ENCODE data around the gene RAB44. TPM values are rescaled to one million over a fixed set of nuclear protein-coding genes. Genes with fewer than 3 reads are reported as not detected.

RAB44 gene
- total and polyA plus RNA-seq, 9 of the 15 experiments (the other 6 are each of a cell fraction or from before 2014, with no cell fraction given), result not detected

DNA sequence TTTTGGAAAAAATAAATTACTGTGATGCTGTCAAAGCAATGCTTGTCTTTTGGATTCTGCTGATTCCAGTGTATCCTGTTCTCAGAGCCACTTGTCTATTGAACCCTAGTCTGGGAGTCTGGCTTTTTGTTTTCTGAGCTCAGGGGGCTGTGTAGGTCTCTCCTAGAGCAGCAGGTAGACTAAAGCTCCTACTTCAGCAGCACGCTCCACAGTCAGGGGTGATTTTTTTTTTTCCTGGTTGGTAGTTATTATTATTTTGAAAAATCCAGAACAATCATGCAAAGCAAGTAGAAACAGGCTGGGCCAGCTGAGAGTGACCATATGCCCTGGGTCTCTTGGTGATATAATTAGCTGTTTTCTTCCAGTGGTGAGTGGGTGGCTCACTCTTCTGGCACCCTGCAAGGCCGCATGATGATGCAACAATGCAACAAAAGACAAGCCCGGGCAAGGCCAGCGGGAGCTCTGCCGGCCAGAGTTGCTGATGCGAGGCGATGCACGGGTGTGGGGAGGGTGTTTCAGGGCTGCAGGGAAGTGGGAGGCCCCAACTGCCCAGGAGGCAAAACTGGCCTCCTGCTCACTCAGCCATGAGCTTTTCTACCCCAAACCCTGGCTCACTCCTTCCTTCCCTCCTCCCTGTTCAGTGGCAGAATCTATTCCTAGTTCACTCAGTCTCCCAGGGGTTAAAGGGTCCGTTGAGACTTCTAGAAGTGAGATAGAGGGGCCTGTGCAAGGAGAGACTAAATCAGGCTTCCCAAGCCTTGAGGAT lies 30.6 kb upstream of the RAB44 start (continued):
- TF ChIP-seq, protein P1, sequence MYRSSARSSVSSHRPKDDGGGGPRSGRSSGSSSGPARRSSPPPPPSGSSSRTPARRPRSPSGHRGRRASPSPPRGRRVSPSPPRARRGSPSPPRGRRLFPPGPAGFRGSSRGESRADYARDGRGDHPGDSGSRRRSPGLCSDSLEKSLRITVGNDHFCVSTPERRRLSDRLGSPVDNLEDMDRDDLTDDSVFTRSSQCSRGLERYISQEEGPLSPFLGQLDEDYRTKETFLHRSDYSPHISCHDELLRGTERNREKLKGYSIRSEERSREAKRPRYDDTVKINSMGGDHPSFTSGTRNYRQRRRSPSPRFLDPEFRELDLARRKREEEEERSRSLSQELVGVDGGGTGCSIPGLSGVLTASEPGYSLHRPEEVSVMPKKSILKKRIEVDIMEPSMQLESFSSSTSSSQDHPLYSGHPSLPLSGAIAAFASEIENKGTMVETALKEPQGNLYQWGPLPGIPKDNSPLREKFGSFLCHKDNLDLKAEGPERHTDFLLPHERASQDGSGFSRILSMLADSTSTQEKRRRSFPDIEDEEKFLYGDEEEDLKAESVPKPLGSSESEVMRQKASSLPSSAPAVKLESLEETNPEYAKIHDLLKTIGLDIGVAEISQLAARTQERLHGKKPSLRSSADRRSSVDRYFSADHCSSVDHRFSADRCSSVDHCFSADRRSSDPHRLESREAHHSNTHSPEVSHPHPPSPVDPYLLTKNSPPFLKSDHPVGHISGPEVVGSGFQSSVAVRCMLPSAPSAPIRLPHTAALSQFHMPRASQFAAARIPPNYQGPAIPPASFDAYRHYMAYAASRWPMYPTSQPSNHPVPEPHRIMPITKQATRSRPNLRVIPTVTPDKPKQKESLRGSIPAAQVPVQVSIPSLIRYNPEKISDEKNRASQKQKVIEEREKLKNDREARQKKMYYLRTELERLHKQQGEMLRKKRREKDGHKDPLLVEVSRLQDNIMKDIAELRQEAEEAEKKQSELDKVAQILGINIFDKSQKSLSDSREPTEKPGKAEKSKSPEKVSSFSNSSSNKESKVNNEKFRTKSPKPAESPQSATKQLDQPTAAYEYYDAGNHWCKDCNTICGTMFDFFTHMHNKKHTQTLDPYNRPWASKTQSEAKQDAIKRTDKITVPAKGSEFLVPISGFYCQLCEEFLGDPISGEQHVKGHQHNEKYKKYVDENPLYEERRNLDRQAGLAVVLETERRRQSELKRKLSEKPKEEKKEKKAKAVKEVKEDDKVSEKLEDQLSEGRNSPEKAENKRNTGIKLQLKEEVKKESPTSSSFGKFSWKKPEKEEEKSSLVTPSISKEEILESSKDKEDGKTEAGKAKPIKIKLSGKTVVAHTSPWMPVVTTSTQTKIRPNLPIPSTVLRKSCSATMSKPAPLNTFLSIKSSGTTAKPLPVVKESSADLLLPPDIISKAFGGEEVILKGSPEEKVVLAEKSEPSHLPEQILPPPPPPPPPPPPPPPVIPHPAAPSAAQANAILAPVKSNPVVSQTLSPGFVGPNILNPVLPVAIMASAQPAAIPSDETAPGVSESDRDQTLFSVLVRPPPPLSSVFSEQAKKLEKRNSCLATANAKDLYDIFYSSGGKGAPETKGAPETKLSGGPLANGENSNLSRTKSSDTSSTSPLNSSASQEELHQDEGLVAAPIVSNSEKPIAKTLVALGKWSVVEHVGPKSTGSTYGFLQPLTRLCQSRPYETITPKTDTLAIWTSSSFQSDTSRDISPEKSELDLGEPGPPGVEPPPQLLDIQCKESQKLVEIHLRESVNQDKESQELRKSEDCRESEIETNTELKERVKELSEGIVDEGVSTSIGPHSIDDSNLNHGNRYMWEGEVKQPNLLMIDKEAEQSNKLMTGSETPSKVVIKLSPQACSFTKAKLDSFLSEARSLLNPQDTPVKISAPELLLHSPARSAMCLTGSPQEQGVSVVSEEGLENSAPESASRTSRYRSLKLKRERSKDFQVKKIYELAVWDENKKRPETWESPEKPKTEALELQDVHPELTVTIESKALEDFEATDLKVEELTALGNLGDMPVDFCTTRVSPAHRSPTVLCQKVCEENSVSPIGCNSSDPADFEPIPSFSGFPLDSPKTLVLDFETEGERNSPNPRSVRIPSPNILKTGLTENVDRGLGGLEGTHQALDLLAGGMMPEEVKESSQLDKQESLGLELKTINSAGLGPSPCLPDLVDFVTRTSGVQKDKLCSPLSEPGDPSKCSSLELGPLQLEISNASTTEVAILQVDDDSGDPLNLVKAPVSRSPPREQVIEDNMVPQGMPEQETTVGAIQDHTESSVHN (IDR thresholded peaks at IDR 0.05; ENCODE audit: borderline replicate concordance in 1 of 2, low read depth in 1 of 2), result peak; percentile 53 to 67; a peak in 1 of 4 replicates
- TF ChIP-seq TEAD4 (IDR thresholded peaks at IDR 0.05; ENCODE audit: low read length) (peak; percentile 10; the same call in 1 of the 2 replicates), TEAD4 (CRISPR knock-in tag; IDR thresholded peaks at IDR 0.05; ENCODE audit: borderline replicate concordance) (no peak), ETS2 (tag; IDR thresholded peaks at IDR 0.05; ENCODE audit: borderline replicate concordance, poor library complexity, severe bottlenecking) (no peak), JUND (IDR thresholded peaks at IDR 0.05; ENCODE audit: borderline replicate concordance, low read depth, low read length) (peak; percentile 84), JUND (tag; IDR thresholded peaks at IDR 0.05; ENCODE audit: borderline replicate concordance, low read depth, low read length) (peak; percentile 51; the same call in 2 of the 3 replicates), MTA1 (IDR thresholded peaks at IDR 0.05; ENCODE audit: borderline replicate concordance) (0 out of 2 replicates have a peak, but pooled peaks have one; percentile 32), ZFP36 (IDR thresholded peaks at IDR 0.05; ENCODE audit: low read depth, low read length, partially characterized antibody) (peak; percentile 73), ZNF134 (CRISPR knock-in tag; conservative IDR thresholded peaks at IDR 0.05) (0 out of 2 replicates have a peak, but pooled peaks have one; percentile 16), KLF1 (tag; IDR thresholded peaks at IDR 0.05) (no peak), SPI1 (IDR thresholded peaks at IDR 0.05; ENCODE audit: borderline replicate concordance, low read depth, low read length) (peak; percentile 6; the same call in 1 of the 2 replicates), ZFPM2 (CRISPR knock-in tag; IDR thresholded peaks at IDR 0.05) (no peak), E2F3 (CRISPR knock-in tag; IDR thresholded peaks at IDR 0.05) (0 out of 2 replicates have a peak, but pooled peaks have one; percentile 9), ZFX (CRISPR knock-in tag; IDR thresholded peaks at IDR 0.05) (peak; percentile 29; the same call in 1 of the 2 replicates)
- TF ChIP-seq, protein P2, sequence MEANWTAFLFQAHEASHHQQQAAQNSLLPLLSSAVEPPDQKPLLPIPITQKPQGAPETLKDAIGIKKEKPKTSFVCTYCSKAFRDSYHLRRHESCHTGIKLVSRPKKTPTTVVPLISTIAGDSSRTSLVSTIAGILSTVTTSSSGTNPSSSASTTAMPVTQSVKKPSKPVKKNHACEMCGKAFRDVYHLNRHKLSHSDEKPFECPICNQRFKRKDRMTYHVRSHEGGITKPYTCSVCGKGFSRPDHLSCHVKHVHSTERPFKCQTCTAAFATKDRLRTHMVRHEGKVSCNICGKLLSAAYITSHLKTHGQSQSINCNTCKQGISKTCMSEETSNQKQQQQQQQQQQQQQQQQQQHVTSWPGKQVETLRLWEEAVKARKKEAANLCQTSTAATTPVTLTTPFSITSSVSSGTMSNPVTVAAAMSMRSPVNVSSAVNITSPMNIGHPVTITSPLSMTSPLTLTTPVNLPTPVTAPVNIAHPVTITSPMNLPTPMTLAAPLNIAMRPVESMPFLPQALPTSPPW (CRISPR knock-in tag; IDR thresholded peaks at IDR 0.05), result peak; percentile 39; the same call in 1 of the 2 replicates
- TF ChIP-seq, protein P3, sequence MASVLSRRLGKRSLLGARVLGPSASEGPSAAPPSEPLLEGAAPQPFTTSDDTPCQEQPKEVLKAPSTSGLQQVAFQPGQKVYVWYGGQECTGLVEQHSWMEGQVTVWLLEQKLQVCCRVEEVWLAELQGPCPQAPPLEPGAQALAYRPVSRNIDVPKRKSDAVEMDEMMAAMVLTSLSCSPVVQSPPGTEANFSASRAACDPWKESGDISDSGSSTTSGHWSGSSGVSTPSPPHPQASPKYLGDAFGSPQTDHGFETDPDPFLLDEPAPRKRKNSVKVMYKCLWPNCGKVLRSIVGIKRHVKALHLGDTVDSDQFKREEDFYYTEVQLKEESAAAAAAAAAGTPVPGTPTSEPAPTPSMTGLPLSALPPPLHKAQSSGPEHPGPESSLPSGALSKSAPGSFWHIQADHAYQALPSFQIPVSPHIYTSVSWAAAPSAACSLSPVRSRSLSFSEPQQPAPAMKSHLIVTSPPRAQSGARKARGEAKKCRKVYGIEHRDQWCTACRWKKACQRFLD (CRISPR knock-in tag; IDR thresholded peaks at IDR 0.05), result peak; percentile 59; the same call in 1 of the 2 replicates

Data from K562 (cell line).